CD14-positive monocyte (primary cell): ENCODE measurements around the gene DTNB. TPM values are rescaled to one million over a fixed set of nuclear protein-coding genes. Genes with fewer than 3 reads are reported as not detected.
"Not testable (repeated sequence)": the region's sequence is repeated elsewhere in the genome, so short reads cannot be mapped to it uniquely, and the experiment has no call there.

Experiments used
- DNase-seq, 3 donors: peaks; one replicate each; pipeline ENCODE4 v3.0.0-alpha.2; 2011 to 2022
- H2AFZ ChIP-seq: 2 replicates; pipeline ENCODE4 v1.6.0; 2012; ENCODE audit warnings: mild to moderate bottlenecking, low read depth, low read length, inconsistent platforms; ENCODE audit not compliant: insufficient read depth, poor library complexity, severe bottlenecking
- H3K27ac ChIP-seq, 2 donors: 1 replicate in 1 of 2; 2 replicates in 1 of 2; pipeline ENCODE4 v1.5.1; 2012 to 2013; ENCODE audit warnings: low read length in 2 of 2, control low read depth in 1 of 2, inconsistent platforms in 1 of 2, low read depth in 1 of 2, mild to moderate bottlenecking in 1 of 2
- H3K27me3 ChIP-seq, 2 donors: one replicate each; pipeline versions ENCODE4 v1.6.0 to v1.6.1; 2011 to 2013; ENCODE audit warnings: low read length in 2 of 2; ENCODE audit not compliant: control insufficient read depth in 2 of 2, insufficient read depth in 2 of 2
- H3K36me3 ChIP-seq, 2 donors: replicated peaks in 1 of 2; 1 replicate in 1 of 2; 2 replicates in 1 of 2; pipeline versions ENCODE4 v1.5.1 to v1.6.1; 2012 to 2013; ENCODE audit warnings: low read length in 2 of 2, control low read depth in 1 of 2, inconsistent platforms in 1 of 2, mild to moderate bottlenecking in 1 of 2; ENCODE audit not compliant: insufficient read depth in 2 of 2, control insufficient read depth in 1 of 2
- H3K4me1 ChIP-seq, 2 donors: 1 replicate in 1 of 2; 2 replicates in 1 of 2; pipeline versions ENCODE4 v1.5.1 to v1.6.1; 2012 to 2013; ENCODE audit warnings: low read length in 2 of 2, control low read depth in 1 of 2, inconsistent platforms in 1 of 2, mild to moderate bottlenecking in 1 of 2, moderate library complexity in 1 of 2; ENCODE audit not compliant: insufficient read depth in 2 of 2, control insufficient read depth in 1 of 2
- H3K4me2 ChIP-seq: replicated peaks from 2 replicates; pipeline ENCODE3; 2012; ENCODE audit warnings: low read length, moderate library complexity, mild to moderate bottlenecking; ENCODE audit not compliant: poor library complexity, severe bottlenecking; ENCODE audit errors: extremely low read depth
- H3K4me3 ChIP-seq, 3 experiments: fragments of 200-600 bp in 1 of 3; sonication (generic) in 1 of 3; replicated peaks in 1 of 3; 1 replicate in 2 of 3; 2 replicates in 1 of 3; pipeline ENCODE4 v1.5.1; 2011 to 2013; ENCODE audit warnings: low read length in 3 of 3, mild to moderate bottlenecking in 3 of 3, control low read depth in 2 of 3, low read depth in 2 of 3, inconsistent platforms in 1 of 3, moderate library complexity in 1 of 3
- H3K79me2 ChIP-seq: 2 replicates; pipeline ENCODE4 v1.6.0; 2012; ENCODE audit warnings: mild to moderate bottlenecking, control low read depth, inconsistent platforms, low read length, moderate library complexity; ENCODE audit not compliant: insufficient read depth
- H3K9ac ChIP-seq: 2 replicates; pipeline ENCODE4 v1.6.0; 2017; ENCODE audit warnings: low read length, mild to moderate bottlenecking; ENCODE audit not compliant: insufficient read depth, poor library complexity, severe bottlenecking
- H3K9me3 ChIP-seq, 2 donors: replicated peaks in 1 of 2; 1 replicate in 1 of 2; 2 replicates in 1 of 2; pipeline versions ENCODE4 v1.5.1 to v1.6.1; 2012 to 2013; ENCODE audit warnings: low read length in 2 of 2, control low read depth in 1 of 2; ENCODE audit not compliant: control insufficient read depth in 1 of 2, insufficient read depth in 1 of 2
- H4K20me1 ChIP-seq: 2 replicates; pipeline ENCODE4 v1.6.0; 2012; ENCODE audit warnings: mild to moderate bottlenecking, low read length, control low read depth, moderate library complexity; ENCODE audit not compliant: insufficient read depth
- H3K27ac Mint-ChIP-seq, 7 donors: one replicate each; pipeline ENCODE4 v1.8.0; 2020; ENCODE audit warnings: mild to moderate bottlenecking in 7 of 7, mixed read lengths in 7 of 7, moderate library complexity in 6 of 7, inconsistent platforms in 2 of 7
- H3K27me3 Mint-ChIP-seq, 3 donors: one replicate each; pipeline ENCODE4 v1.8.0; 2021 to 2022; ENCODE audit warnings: low read depth in 3 of 3, mild to moderate bottlenecking in 3 of 3, mixed read lengths in 3 of 3, moderate library complexity in 3 of 3, inconsistent platforms in 1 of 3
- H3K36me3 Mint-ChIP-seq, 2 donors: one replicate each; pipeline ENCODE4 v1.8.0; 2020; ENCODE audit warnings: mixed read lengths in 2 of 2, inconsistent platforms in 1 of 2, mild to moderate bottlenecking in 1 of 2
- H3K4me1 Mint-ChIP-seq: one replicate; pipeline ENCODE4 v1.8.0; 2020; ENCODE audit warnings: mild to moderate bottlenecking, mixed read lengths
- H3K4me3 Mint-ChIP-seq, 2 donors: one replicate each; pipeline ENCODE4 v1.8.0; 2020; ENCODE audit warnings: mild to moderate bottlenecking in 2 of 2, mixed read lengths in 2 of 2, moderate library complexity in 1 of 2
- H3K9me3 Mint-ChIP-seq, 7 donors: one replicate each; pipeline ENCODE4 v1.8.0; 2020 to 2022; ENCODE audit warnings: mixed read lengths in 7 of 7, mild to moderate bottlenecking in 6 of 7, moderate library complexity in 6 of 7, inconsistent platforms in 2 of 7
- CTCF ChIP-seq: fragments of 200-600 bp; IDR thresholded peaks from one replicate; pipeline ENCODE4 v1.8.0; 2022; ENCODE audit warnings: antibody characterized with exemption, mild to moderate bottlenecking
- WGBS: methylation state at CpG from one replicate; pipeline ENCODE4 v1.1.5; 2013; ENCODE audit warnings: missing lambda C conversion rate; ENCODE audit not compliant: insufficient coverage; 5-methylcytosine and 5-hydroxymethylcytosine counted together
- intact Hi-C, 2 donors: fragments of 100-400 bp; cut with micrococcal nuclease; formaldehyde crosslinking; loops; one replicate each; pipeline versions ENCODE4 v1.15.0 to v1.15.1; 2023
- polyA plus RNA-seq, 3 donors: library from polyadenylated mRNA; depleted of rRNA in 1 of 3; unstranded in 2 of 3; stranded (reverse) in 1 of 3; fragments of 300-500 nt in 2 of 3; fragments of >200 nt in 1 of 3; fragmentation: Illumina TruSeq in 2 of 3; gene quantifications; 1 replicate in 2 of 3; 2 replicates in 1 of 3; pipeline ENCODE4 v1.2.3, GENCODE V29; 2012 to 2021

The DTNB gene
- polyA plus RNA-seq, 3 donors = 3.0 to 4.2 (median 3.3) TPM

- Histone ChIP-seq H2AFZ (no peak overlapping the region), H3K9me3 (peaks cover 0 to 20% of the 10 kb centered on the region in 2 donors), H3K27ac (no peak overlapping the region), H3K27me3 (no peaks in the 10 kb centered on the region), H3K9ac (no peak overlapping the region), H3K4me3 (no peak overlapping the region), H4K20me1 (no peaks in the 10 kb centered on the region), H3K4me2 (no peak overlapping the region), H3K79me2 (no peaks in the 10 kb centered on the region), H3K4me1 (no peaks in the 10 kb centered on the region), H3K36me3 (no peaks in the 10 kb centered on the region)
- TF ChIP-seq CTCF = no peak
- DNase-seq = no peak
- intact Hi-C loops = no loop called here
- Mint-ChIP-seq H3K4me3 (no peak overlapping the region), H3K4me1 (peaks cover 2% of the 10 kb centered on the region), H3K27me3 (peaks cover 0 to 4% (median 1%) of the 10 kb centered on the region in 3 donors), H3K9me3 (peaks cover 2 to 19% (median 12%) of the 10 kb centered on the region in 7 donors), H3K36me3 (no peaks in the 10 kb centered on the region), H3K27ac (peak overlapping the region in 1 of 7 donors; percentile 37)
- no CpG with 5 or more reads among the region's 3 CpGs for WGBS
These were observed 134.2 kb downstream of the DTNB start for GRCh38 chr2:25539136-25539535.

- no peaks in the 10 kb centered on the region for H3K36me3 ChIP-seq
- peaks cover 0 to 20% of the 10 kb centered on the region in 2 donors for H3K9me3 ChIP-seq
- Mint-ChIP-seq H3K27me3 (peaks cover 0 to 4% (median 1%) of the 10 kb centered on the region in 3 donors), H3K4me1 (peaks cover 2% of the 10 kb centered on the region), H3K36me3 (no peaks in the 10 kb centered on the region), H3K9me3 (peaks cover 2 to 20% (median 12%) of the 10 kb centered on the region in 7 donors), H3K4me3 (no peak overlapping the region), H3K27ac (peak overlapping the region in 1 of 7 donors; percentile 71)
- intact Hi-C loops = no loop called here
- no peak for TF ChIP-seq CTCF
- no peaks in the 10 kb centered on the region for H3K4me1 ChIP-seq
- H3K79me2 ChIP-seq = no peaks in the 10 kb centered on the region
- H3K9ac ChIP-seq = no peak overlapping the region
- no peaks in the 10 kb centered on the region for H3K27me3 ChIP-seq
- H3K4me3 ChIP-seq = no peak overlapping the region
- H3K4me2 ChIP-seq = no peak overlapping the region
- H4K20me1 ChIP-seq = no peaks in the 10 kb centered on the region
- no peak overlapping the region for H3K27ac ChIP-seq
- no peak for DNase-seq
- no CpG with 5 or more reads among the region's 2 CpGs for WGBS
- no peak overlapping the region for H2AFZ ChIP-seq
These were observed 135.9 kb downstream of the DTNB start for GRCh38 chr2:25537526-25537925.

GRCh38 chr2:25535411-25536289, 137.7 kb downstream of the DTNB start:
- H3K27ac Mint-ChIP-seq, H3K4me3 ChIP-seq, H3K4me1 ChIP-seq, DNase-seq, H3K27me3 ChIP-seq, H3K4me1 Mint-ChIP-seq, H3K9ac ChIP-seq, H3K27me3 Mint-ChIP-seq, H3K36me3 ChIP-seq, H3K27ac ChIP-seq, H2AFZ ChIP-seq, H3K4me3 Mint-ChIP-seq, H3K79me2 ChIP-seq, H3K4me2 ChIP-seq, H4K20me1 ChIP-seq, H3K36me3 Mint-ChIP-seq, intact Hi-C loops: not testable (repeated sequence)
- peaks cover 0 to 20% of the 10 kb centered on the region in 2 donors for H3K9me3 ChIP-seq
- WGBS = 95% methylated on average over 25 of the region's 52 CpGs
- H3K9me3 Mint-ChIP-seq = peaks cover 2 to 20% (median 12%) of the 10 kb centered on the region in 7 donors
